Esophagus squamous epithelium (tissue), 4 donors: ENCODE measurements around the gene NCOA1.

Experiments used
- CTCF ChIP-seq, 6 experiments: fragments of 450-650 bp in 4 of 6; fragments of 200-600 bp in 2 of 6; sonication (generic) in 2 of 6; IDR thresholded peaks; one replicate each; pipeline ENCODE4 v1.5.1; 2016 to 2019; ENCODE audit warnings: antibody characterized with exemption in 6 of 6, mild to moderate bottlenecking in 4 of 6, moderate library complexity in 4 of 6
- POLR2A ChIP-seq, 4 donors: fragments of 450-650 bp; IDR thresholded peaks; one replicate each; pipeline ENCODE4 v1.6.1; 2017; ENCODE audit warnings: antibody characterized with exemption in 4 of 4, mild to moderate bottlenecking in 4 of 4, moderate library complexity in 3 of 4

GRCh38 chr2:24540011-24540477 lies 49.0 kb downstream of the NCOA1 start:
- TF ChIP-seq CTCF (IDR thresholded peaks at IDR 0.05) (no peak), POLR2A (IDR thresholded peaks at IDR 0.05) (no peak)
